ENCODE results near the gene KCNQ5.

Gene KCNQ5

GRCh38 chr6:72675396-72675795 lies 53.5 kb downstream of the KCNQ5 start:
- no peak for DNase-seq

DNA sequence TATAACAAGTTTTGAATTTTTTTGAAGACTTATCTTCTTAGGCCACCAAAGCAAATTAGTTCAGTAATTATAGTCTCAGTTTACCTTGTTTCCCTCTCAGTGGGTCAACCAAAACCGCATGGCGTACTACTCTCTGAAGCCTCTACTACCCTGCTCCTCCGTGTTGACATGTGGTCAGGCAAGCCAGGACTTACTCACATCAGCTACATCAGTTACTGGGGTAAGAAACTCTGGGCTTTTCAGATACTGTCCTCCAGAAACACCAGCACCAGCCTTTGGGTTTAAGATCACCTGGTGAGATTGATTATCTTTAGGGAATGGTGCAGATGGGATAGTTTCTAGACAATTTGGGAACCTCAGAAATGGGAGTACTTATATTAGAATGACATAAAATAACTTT lies 55.1 kb downstream of the KCNQ5 start:
- no peak for DNase-seq

DNA sequence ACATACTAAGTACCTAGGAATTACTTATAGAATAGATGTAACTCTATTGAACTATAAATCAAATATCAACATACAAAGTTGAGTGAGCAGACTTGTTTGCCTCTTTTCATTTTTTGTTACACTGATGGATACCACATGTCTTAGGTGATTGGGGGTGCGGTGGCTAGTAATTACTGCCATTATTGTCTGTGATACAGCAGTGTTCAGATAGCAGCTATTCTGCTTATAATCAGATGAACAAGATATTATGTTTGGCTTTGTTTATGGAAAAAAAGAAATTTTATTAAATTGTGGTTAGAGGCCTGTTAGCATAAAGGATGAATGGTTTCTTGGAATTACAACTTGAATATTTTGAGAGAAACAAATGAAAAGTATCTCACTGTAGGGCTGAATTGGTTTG lies 55.9 kb downstream of the KCNQ5 start:
- DNase-seq, result no peak

DNA sequence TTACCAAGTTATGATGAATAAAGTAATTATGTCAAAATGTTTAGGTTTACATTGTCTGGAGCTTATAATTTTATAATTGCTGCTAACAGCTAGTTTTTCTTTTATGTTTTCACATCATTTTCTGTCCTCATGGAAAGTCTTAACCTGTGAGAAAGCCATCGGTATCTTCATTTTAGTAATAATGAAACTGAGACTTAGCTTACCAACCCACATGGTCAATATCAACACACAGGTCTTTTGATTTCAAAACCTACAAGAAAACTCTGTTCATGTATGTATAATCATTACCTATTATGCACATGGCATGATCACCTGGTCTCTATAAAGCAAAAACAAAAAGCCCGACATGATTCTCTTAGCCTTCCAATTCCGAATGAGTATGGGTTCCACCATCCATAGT lies 61.9 kb downstream of the KCNQ5 start:
- no peak for DNase-seq

- no peak for DNase-seq
These were observed 67.5 kb downstream of the KCNQ5 start for GRCh38 chr6:72689107-72689954.

- DNase-seq, result no peak
These were observed 69.4 kb downstream of the KCNQ5 start for GRCh38 chr6:72691249-72691648.

DNA sequence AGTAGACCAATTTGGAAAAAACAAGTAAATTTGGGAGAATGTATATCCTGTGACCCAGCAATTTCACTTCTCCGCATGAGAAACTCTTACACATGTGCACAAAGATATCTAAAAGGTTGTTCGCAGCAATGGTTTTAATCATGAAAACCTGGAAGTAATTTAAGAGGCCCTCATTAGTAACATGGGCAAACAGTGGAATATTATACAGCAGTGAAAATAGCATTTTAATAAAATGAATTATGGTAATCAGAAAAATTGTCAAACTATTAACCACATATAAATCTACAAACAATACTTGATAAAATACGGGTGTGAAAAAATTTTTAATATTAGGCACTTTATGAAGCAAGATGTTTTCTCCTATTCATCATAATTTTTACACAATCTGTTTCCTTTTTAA lies 74.2 kb downstream of the KCNQ5 start:
- DNase-seq, result no peak

DNA sequence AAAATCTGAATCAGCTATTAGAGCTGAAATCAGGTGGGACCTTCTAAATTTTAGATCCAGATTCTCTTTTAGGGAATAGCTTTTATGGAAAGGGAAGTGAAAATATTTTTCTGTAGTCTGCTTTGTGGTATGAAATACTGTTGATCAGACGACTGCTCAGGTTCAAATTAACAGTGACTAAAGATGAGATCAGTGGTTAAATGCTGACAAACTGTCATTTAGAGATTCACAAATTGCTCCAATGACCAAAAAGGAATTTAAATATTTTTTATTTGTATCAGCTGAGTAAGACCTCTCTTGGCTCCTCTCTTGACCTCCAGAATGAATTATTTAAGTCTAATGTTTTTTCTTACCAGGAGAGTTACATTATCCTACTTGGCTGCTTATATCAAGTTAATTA lies 77.3 kb downstream of the KCNQ5 start:
- DNase-seq, result no peak

DNA sequence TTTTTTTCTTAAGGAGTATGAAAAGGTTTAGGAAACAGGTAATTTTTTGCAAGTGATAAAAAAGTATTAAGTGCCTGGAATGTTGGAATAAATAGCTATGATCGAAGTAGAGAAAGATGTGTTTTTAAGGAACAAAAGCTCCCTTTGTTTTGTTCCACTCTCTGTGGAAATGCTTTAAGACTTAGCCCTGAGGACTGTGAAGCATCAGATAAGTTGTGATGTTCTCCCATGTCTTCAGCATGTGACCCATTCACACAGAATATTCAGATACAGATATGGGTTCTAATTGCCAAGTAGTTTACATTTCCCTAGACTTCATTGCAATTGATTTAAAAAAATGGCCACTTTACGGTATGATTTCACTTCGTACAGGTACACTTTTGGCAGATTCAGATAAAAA lies 80.6 kb downstream of the KCNQ5 start:
- no peak for DNase-seq

DNA sequence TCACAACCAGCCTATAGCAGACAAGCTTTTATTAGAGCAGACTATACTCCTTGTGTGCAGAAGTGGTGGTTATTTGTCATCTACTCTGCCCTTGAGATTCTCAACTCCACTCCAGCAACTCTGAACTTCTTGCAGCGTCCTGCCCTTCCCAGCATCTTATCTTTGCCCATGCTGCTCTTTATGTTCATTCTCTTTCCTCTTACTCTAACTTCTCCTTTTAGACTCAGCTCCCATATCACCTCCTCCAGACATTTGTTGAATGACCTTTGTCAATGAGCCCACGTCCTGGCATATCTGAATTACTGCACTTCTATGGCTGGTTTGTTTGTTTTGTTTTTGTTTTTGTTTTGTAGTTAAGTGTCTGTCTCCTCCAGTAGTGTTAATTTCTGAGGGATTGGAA lies 81.2 kb downstream of the KCNQ5 start:
- DNase-seq, result no peak

DNA sequence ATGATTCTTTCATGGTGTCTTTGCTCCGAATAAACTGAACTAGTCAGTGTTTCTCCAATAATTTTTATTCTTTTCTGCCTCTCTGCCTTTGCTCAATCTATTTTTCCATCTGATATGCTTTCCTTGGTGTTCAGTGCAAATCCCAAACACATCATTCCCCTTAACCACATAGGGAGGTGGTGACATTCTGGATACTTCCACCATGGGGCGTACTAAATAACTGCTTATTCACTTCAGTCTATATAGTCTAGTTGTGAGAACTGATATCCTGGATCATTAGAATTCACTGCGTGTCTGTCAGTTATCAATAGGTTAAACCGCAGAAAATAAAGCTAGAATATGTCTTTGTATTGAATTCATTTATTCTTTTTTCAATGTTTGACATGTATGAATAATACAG lies 83.1 kb downstream of the KCNQ5 start:
- no peak for DNase-seq

DNA sequence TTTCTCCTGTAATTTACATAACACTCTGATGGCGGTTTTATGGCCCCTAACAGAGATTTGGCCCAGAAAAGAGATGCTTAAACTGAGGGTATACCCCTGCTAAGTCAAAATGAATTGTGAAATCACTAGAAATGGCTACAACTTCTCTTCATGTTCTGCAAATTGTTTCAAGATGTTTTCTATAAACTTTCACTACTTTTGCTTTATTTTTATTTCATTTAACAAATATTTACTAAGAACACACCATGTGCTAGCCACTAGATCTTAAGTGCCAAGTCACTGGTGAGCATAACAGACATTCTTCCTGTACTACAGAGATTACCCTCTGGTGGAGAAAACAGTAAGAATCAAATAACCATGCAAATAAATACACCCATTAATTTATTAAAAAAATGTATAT lies 87.6 kb downstream of the KCNQ5 start:
- no peak for DNase-seq

DNA sequence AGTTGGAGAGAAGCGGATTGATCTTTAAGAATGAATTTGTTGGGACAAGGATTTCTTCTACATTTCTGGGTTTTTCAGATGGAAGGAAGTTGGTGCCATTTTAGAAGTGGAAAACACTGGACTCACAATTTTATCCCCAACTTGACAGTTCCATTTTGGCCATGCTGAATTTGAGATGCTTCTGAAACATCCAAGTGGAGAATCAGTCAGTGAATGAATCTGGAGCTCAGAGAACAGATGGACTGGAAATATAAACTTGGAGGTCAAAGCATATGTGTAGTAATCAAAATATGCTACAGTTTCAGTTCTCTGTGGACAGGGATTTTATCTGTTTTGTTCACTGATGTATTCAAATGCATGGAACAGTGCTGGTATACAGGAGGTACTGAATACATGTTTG lies 89.9 kb downstream of the KCNQ5 start:
- DNase-seq, result no peak

DNA sequence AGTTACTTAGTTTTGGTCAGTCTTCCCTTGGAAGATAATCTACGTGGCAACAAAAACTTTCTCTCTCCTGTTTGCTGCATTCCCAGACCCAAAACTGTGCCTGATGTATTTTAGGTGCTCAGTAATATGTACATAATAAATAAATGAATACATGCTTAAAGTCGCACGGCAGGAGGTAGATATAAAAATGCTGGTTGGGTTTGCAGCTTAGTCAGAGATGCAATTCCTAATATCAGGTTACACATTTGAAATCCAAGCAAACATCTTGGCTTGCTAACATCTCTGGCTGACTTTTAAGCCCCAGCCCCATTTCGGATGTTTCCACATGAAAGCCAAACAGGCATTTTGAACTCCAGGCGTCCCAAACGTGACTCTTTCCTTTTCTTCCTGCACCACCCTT lies 91.0 kb downstream of the KCNQ5 start:
- DNase-seq, result no peak

DNA sequence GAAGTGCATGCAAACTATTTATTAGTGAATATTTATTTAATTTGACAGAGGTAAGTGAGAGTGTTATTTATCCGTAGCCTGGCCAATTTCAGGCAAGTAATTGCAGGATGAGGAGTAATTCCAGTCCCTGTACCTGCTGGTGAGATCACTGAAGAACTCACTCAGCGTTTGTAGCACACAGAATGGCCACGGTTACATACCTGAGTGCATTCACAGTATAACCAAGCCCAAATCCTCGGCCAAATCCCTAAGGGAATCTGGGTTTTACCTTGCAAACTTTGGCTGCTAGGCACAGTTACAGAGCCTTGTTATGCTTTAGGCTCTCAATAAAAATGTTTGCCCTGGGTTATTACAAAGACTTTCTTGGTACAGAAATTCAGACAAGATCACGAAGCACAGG lies 93.3 kb downstream of the KCNQ5 start:
- DNase-seq, result no peak

DNA sequence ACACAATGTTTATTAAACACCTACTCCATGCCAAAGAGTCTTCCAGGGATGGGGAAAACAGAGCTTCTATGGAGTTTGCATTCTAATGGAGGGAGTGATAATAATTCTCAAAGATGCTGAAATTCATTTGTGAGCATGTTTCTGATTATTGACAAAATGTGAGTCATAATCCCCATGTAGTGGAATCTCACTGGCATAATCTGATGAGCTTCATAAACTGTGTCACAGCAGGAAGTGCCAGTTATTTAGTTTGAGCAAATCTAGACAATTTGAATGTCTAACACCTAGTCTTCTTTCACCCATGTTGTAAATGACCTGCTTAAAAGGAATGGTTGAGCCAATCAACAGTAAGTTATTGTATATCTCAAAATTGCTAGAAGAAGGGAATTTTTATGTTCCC lies 95.1 kb downstream of the KCNQ5 start:
- DNase-seq, result no peak

DNA sequence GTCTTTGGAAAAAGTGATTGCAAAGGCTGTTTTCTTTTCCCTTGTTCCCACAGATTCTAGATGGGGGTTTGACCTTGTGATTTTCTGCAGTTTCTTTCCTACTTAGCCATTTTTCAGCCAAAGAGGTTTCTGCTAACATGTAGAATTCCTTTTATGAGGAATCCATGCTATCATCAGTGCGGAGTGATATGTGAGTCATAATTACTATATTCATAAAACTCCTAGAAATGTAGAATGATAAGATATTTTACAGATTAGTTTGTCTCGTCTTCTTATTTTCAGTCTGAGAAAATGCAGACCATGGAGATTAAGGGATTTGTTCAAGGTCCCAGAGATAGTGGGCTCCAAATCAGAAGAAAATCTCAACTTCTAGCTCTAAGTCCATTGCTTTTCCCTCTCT lies 98.6 kb downstream of the KCNQ5 start:
- no peak for DNase-seq

DNA sequence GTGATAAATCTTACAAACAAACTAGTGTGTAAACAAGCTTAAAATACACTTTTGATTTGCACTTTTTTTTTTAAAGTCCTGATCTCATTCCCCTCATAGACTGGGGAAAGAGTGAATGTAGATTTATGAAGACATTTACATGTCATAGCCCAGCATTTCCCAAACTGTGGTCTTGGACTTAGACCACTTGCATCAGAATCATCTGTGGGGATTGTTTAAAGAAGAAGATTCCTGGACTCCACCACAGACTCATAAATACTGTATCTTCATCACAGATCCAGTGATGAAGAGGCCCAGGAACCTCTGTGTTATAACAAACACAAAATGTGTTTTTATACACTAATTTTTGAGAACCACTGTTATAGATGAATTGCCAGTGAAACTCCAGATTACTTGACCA lies 99.5 kb downstream of the KCNQ5 start:
- no peak for DNase-seq

GRCh38 chr6:72724545-72724944 lies 102.7 kb downstream of the KCNQ5 start:
- DNase-seq, result no peak

GRCh38 chr6:72728706-72729343 lies 107.0 kb downstream of the KCNQ5 start:
- no peak for DNase-seq

DNA sequence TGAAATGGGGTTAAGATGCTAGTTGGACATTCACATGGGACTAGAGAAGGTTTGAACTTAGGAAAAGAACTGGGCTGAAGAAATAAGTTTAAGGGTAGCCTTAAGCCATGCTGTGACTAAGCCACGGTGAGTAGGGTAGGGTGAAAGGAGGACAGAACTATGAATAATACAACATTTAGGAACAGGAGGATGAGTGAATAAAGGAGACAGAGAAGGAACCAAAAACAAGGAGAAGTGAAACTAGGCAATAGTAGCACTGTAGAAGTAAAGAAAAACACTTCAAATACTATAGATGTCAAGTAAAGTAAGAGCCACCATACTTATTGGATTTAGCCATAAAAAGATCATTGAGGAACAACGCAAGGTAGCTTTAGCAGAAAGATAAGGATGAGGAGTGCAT lies 111.2 kb downstream of the KCNQ5 start:
- no peak for DNase-seq

- no peak for DNase-seq
These were observed 116.2 kb downstream of the KCNQ5 start for GRCh38 chr6:72738091-72738490.

- DNase-seq, result no peak
These were observed 117.5 kb downstream of the KCNQ5 start for GRCh38 chr6:72739368-72739779.

- no peak for DNase-seq
These were observed 118.3 kb downstream of the KCNQ5 start for GRCh38 chr6:72740135-72740534.

Measured in hypothalamus (tissue), 51 donors.